Middle frontal gyrus (tissue), 1 donor: ENCODE data around the gene CCER1.

ENCODE experiments used
- DNase-seq: peaks from one replicate; pipeline ENCODE4 v3.0.0-alpha.2; 2015; ENCODE audit warnings: low spot score; ENCODE audit errors: extremely low spot score

CCER1 gene

DNA sequence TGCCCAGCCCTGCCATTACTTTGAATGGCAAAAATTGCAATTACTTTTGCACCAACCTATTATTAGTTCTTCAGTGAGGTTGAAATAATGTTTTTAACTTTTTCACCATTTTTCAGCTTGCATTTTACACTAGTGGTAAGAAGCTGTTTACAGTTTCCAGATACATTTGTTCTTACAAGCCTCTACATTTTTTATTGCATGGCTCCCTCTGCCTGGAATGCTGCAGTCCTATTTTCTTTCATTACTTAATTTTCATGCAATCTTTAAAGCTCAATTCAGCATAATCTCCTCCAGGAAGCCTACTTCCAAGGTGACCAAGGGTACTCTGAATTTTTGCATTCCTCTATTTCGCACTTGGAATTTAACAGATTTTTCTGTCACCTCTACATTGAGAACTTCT lies 33.4 kb downstream of the CCER1 start:
- no peak for DNase-seq

DNA sequence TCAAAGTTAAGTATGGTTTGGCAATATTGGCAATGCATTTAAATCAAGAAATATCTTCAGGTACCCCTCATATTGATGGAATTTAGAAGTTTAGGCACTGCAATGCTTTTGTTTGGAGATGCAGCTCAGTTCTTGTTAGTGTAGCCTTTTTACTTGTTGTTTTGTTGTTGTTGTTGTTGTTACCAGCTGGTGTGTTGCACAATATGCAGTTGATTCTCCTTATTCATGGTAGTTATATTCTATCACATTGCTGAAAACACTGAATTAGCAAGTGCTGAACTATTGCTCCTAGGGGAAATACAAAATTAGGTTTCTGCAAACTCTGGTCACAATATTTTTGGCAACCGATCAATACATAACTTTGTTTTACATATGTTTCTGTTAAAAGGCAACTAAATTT lies 34.8 kb downstream of the CCER1 start:
- DNase-seq: no peak

DNA sequence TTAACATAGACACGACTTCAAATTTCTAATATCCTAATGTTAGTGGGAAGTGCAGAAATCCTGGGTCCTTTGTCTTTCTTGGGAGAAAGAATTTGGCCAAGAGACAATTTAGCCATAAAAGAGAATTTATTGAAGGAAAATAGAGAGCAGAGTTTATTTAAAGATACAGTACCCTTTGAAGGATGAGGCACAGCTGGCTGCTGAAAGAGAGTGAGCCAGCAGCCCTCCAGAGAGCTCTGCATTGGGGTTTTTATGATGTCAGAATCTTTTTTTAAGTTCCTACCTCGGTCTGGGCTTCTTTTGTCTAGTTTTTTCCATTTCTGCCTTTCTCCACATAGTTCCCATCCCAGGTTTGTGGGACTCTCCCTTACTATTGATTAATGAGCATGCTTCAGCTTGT lies 37.5 kb downstream of the CCER1 start:
- no peak for DNase-seq

DNA sequence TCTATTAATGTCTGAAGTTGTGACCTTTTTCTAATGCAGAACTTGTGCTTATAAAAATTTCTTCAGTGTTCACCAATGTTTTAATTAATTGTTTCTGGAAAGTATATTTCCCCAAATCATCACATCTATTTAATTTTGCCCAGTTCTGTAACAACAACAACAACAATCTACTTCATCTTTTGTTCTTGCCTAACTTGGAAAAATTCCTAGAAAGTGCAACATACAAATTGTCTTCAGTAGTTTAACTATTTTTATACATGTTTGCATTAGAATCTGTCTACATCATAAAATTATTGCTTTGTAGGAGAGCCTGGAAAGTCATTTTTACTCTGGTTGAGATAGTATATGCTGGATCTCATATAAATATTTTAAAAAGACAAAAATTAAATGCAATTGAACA lies 38.5 kb downstream of the CCER1 start:
- DNase-seq: no peak

DNA sequence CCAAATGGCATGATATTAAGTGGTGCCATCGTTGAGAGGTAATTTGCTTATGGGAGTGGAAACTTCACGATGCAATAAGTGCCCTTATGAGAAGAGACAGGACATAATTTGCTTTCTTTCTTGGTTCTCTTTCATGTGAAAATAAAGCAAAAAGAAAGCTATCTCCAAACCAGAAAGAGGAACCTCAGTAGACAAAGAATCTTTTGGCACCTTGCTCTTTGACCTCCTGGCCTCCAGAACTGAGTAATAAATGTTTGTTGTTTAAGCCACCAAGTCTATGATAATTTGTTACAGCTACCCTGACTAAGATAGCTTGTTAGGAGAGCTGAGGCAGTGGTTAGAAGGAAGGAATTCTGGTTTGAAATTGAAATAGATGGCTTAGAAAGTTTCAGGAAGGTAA lies 39.6 kb downstream of the CCER1 start:
- no peak for DNase-seq

DNA sequence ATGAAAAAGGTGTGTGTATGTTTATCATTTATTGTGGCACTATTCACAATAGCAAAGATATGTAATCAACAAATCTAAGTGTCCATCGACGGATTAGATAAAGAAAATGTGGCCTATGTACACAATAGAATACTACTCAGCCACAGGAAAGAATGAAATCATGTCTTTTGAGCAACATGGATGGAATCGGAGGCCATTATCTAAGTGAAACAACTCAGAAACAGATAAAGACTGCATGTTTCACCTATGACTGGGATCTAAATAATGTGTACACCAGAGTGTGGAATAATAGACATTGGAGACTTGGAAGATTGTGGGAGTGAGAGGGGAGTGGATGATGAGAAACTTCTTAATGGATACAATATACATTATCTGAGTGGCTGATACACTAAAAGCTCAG lies 44.0 kb downstream of the CCER1 start:
- DNase-seq: no peak

DNA sequence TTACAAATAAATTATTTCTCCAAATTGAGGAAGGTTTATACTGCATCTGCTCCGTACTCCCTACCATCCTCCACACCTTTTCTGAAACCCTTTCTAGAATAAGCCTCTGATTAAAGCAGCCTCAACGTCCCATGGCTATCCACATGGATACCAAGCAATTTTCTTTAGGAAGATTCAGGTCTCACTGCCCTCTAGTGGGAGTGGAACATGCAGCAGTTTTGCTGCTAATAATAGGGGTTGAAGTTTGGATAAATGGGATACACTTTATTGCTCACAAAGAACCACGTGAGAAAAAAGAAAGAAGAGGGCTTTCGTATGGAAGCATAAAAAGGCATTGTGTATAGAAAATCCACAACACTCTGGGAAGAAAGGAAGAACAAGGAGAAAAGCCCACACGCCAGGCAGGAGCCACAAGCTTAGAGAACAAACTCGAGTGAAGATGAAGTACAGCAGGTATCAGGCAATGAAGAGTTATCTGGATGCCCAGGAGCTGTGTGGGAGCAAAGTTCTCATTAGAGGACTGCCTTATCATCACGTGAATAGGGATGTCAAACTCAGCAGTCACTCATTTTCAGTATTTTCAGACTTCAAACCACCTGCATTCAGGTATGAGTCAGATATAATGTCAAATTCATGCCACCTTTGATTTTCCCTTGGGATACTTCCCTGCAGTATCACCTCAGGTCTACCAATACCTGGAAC lies 45.8 kb downstream of the CCER1 start:
- no peak for DNase-seq

DNA sequence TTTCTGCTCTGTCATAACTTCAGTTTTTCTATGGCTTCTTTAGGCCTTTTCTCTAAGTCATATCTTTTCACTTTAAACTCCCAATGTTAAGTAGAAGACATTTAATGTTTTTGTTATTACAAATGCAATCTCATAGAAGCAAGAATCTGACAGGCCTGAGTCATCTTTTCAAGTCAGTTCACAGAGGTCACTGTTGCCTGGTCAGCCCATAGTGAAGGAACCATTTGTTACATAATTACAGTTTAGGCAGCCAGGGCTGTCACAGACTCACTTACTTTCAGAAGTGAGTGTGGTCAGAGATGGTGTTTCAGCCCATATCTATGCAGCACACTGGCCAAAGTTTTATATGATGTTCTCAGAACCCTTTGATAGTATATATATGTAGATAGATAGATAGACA lies 46.5 kb downstream of the CCER1 start:
- DNase-seq: no peak

DNA sequence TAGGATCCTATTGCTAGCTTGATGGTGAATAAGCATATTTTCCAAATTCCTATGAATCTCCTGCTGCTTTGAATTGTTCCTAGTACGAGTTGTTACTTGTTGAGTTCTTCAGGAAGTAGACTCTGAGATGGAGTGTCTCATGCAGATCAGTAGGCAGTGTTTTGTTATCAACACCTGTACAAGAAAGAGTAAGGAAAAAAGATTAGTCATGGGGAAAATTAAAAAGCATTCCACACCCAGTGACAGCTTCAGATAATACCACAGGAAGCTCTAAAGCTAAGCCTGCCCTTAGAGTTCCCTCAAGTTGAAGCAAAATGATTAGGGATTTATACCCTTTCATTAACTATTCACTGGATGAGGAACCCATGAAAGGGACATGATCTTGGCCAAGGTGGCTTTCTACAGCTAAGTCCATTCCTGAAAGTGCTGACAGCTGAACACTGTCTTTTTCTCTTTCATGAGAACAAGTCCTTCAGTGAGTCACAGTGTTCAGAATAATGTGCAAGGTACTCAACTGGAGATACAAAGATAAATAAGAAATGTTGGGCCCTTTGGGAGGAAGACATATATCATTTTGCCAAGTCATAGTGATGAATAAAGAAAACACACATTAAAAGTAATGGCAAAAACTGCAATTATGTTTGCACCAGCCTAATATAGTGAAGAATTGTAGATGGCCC lies 49.1 kb downstream of the CCER1 start:
- DNase-seq: no peak

DNA sequence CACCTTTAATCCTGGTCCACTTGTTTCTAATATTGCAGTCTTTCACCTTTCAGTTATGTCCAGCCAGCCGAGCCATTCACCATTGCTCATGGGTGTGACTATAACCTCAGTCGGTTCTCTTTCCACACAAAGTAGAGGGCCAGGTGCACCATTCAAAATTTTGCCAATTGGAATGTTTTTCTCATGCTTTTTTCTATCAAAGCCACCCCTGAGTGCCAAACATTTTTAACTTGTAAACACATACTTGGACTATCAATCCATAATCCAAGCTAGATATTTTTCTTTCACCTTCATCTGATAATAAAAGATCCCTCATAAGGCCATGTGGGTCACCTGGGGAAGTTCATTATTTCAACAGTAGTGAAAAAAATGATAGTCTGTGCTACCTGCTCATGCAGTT lies 52.4 kb downstream of the CCER1 start:
- DNase-seq: no peak
